Kidney capillary endothelial cell (primary cell): ENCODE measurements around the gene LGR6.

Experiments used
- DNase-seq: peaks from one replicate; pipeline ENCODE4 v3.0.0-alpha.2; 2018; ENCODE audit warnings: low spot score

LGR6 gene

DNA sequence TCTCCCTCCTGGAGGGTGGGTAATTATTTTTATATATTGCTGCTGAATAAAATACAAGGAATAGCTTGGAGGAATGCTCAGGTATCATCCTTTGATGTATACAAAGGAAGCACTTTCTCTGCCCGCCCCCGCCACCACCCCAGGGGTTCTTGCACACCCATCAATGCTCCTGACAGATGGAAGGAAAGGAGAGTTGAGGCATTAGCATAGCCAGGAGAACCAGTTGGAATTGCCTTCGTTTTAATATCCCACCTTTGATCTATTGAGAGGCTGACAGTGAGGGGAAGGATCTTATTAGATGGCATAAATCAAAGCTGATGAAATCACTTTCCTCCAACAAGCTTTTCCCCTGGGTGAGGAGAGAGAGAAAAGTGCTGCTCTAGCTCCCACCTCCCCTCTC, 71.1 kb downstream of the LGR6 start:
- DNase-seq = no peak

DNA sequence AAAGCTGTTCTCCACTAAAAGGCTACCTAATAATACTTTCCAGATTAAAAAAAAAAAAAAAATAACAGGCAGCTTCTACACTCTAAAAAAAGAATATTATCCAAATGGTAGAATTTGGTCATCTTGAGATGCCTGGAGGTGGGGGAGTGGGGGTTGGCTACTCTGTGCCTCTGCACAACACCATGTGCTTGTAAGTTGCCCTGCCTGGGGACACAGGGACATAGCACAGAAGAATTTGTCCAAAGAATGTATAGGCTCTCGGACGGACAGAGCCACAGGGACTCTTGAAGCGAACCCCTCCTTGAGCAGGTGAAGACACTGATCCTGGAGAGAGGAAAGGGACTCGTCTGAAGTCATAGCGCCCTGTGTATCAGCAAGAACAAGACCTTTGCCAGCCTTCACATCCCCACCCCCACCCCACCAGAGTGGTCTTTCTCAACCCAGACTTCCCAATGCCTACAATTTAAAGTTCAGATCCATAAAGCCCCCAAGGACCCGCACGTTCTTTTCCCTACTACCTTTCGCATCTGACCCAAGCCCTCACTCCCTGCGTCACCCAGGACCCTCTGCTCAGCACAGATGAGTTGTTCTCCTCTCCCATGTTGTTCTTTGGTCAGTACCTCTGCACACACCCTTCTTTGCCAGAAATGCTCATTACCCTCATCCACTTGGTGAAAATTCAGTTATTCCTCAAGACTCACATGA, 72.6 kb downstream of the LGR6 start:
- no peak for DNase-seq

- DNase-seq = no peak
Measured at GRCh38 chr1:202268032-202268431, 74.4 kb downstream of the LGR6 start.

DNA sequence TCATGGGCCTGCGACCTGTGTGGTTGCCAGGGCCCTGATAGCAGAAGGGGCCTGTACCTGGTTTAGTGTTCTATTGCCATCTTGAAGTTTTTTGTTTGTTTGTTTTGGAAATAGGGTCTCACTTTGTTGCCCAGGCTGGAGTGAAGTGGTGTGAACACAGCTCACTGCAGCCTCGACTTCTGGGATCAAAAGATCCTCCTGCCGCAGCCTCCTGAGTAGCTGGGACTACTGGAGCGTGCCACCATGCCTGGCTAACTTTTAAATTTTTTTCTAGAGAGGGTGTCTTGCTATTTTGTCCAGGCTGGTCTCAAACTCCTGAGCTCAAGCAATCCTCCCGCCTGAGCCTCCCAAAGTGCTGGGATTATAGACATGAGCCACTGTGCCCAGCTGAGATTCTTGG, 75.2 kb downstream of the LGR6 start:
- no peak for DNase-seq

- DNase-seq = no peak
Measured at GRCh38 chr1:202270871-202271326, 77.3 kb downstream of the LGR6 start.

DNA sequence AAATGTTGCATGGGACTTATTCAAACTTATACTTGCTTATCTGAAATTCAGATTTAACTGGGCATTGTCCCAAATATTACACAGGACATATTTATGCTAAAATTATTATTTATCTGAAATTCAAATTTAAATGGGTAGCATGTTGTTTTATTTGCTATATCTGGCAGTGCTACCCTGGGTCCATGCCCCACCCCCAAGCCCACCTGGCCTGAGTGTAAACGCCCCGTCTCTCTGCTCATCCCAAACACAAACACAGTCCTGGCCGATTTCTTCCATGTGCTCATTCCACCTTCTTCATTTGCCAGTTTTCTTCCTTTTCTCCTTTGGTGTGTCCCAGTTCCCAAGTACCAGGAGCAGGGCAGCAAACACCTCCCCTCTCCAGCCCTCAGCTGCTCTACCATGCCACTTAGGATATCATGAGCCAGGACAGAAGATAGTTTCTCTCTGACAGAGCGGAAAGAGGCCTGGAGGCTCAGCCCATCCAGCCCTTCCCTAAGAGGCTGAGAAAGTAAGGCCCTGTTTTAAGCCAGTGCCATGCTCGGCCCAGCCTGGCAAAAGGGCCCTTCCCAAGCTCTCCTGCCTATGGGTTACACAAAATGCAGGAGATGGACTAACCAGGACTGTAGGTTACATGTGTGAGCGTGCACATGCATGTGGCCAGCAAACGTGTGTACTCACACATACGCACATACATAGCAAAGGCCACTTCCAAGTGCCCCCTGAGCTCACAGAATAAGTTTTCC, 78.7 kb downstream of the LGR6 start:
- no peak for DNase-seq

- peak; percentile 30 for DNase-seq
Measured at GRCh38 chr1:202274611-202275010, 81.0 kb downstream of the LGR6 start.

GRCh38 chr1:202275061-202275770, 81.6 kb downstream of the LGR6 start:
- no peak for DNase-seq

DNA sequence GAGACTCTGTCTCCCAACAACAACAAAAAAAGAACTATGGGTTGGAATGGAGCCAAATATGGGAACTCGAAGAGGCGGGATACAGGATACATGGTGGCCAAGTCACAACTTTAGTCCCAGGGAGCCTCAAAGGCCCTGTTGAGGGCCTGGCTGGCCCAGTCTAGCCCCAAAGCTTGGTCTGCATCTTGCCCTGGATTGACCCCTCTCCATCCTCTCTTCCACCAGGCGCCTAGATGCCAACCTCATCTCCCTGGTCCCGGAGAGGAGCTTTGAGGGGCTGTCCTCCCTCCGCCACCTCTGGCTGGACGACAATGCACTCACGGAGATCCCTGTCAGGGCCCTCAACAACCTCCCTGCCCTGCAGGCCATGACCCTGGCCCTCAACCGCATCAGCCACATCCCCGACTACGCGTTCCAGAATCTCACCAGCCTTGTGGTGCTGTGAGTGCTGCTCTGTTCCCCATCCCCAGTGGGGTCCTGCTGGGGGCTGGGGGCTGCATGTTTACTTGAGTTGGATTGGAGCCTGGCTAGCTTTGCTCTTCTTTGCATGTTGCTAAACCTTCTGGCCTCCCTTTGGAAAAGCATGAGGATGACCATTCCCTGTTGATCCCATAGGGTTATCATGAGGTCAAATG, 82.6 kb downstream of the LGR6 start:
- DNase-seq = no peak

- DNase-seq = no peak
Measured at GRCh38 chr1:202276920-202277319, 83.3 kb downstream of the LGR6 start.

DNA sequence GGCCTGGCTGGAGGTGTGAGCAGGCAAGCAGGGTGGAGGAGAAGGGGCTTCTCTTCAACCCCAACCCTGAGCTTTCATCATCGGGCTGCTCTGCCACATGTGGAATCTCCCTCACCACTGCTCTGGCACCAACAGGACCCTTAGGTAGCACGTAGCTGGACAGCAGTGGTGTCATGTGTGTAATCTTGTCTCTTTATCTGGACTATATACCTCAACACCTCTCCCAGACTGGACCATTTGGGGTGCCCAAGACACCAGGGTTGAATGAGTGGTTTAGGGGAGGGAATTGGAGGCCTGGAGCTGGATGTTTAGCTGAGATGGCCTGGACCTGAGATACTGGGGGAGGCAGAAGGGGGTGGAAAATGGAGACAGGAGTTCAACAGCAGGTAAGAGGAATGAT, 85.2 kb downstream of the LGR6 start:
- DNase-seq = no peak

- peak; percentile 59 for DNase-seq
Measured at GRCh38 chr1:202279806-202280205, 86.2 kb downstream of the LGR6 start.

- DNase-seq = no peak
Measured at GRCh38 chr1:202280595-202280994, 87.0 kb downstream of the LGR6 start.

DNA sequence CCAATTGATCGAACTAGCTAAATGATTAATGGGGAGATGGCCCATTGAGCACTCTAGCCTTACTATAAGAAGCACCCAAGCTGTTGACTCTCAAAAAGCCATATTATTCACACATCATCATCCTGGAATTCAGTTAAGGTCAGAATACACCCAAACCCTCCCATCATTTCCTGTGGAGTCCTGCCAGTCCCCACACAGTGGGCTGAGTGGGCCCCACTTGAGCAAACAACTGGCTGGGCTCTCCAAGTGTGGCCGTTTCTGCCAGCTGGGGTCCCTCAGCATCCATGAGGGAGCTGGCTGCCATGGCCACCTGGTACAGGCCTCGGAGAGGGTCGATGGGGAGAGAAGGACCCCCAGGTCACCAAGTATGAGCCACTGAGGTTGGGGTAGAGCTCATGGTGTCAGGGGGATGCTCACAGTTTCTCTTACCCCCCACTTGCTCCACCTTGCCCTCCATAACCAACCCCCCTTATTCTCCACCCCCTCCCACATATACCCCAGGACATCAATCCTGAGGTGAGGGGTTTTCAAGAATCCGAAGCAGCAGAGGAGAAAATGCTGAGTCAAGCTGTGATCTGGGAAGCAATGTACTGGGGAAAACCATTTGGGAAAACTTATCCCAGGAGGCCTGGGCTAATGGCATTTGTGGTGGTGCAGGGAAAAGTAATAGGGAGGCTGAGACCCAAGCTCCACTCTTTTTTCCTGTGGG, 87.9 kb downstream of the LGR6 start:
- peak; percentile 61 for DNase-seq

GRCh38 chr1:202282025-202282371, 88.4 kb downstream of the LGR6 start:
- no peak for DNase-seq

DNA sequence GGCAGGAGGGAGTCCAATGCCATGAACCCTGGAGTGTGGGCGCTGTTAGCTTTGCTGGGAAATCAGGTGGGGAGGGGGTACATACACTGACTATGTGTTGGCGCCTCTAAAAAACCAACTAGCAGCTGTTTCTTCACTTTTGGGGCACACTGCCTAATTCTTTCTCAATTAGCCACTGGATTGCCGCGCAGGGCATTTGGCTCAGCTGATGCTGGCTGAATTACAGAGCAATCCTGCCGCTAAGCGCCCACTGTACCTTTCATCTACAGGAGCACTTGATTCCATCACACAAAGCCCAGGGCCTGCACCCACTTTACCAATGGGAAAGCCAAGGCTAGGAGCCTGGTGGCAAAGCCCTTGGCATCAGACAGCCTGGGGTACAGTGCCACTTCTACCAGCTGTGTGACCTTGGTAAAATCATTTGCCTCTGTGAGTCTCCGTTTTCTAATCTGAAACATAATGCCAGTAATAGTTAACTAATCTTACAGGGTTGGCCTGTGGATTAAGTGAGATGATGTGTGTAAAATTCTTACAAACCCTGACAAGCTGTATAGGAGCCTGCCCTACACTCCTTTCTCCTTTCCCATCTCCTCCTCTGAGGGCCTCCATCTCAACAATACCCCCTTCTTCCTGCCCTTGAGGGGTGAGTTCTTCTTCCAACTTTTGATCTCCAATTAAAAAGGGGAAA, 89.1 kb downstream of the LGR6 start:
- no peak for DNase-seq

- no peak for DNase-seq
Measured at GRCh38 chr1:202283379-202283844, 89.8 kb downstream of the LGR6 start.

GRCh38 chr1:202283991-202284390, 90.4 kb downstream of the LGR6 start:
- DNase-seq = peak; percentile 82

- DNase-seq = no peak
Measured at GRCh38 chr1:202285908-202286307, 92.3 kb downstream of the LGR6 start.

GRCh38 chr1:202286622-202287097, 93.1 kb downstream of the LGR6 start:
- DNase-seq = no peak

DNA sequence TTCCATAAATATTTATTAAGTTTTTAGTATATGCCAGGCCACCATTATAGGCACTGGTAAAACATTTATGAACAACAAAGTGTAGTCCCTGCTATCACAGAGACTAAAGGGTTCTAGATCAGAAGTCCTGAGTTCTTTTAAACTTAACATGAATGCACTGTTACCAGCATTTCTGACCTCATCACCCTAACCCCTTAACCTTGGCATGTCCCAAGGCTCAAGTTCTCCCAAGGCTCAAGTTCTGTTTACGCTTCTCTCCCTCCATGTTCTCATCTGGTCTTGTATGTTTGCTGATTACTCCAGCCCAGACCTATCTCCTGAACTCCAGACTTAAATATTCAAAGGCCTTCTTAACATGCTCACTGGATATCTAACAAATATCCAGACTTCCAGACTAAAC, 93.6 kb downstream of the LGR6 start:
- no peak for DNase-seq
